IPS-18c (cell line): ENCODE data around the gene LYSMD3.
A peak's percentile ranks its signal among the peaks of the same experiment; 100 is the strongest.

Experiments
- H3K4me3 ChIP-seq: 2 replicates; pipeline ENCODE4 v1.7.0; 2013; ENCODE audit warnings: low read depth, mild to moderate bottlenecking, low read length, moderate library complexity; ENCODE audit not compliant: insufficient read depth
- H3K9me3 ChIP-seq: one replicate; pipeline ENCODE4 v1.6.1; 2013; ENCODE audit warnings: mild to moderate bottlenecking, low read length, moderate library complexity; ENCODE audit not compliant: control insufficient read depth, insufficient read depth

LYSMD3 gene

GRCh38 chr5:90551376-90551775 lies 22.0 kb upstream of the LYSMD3 start:
- no peak overlapping the region for H3K4me3 ChIP-seq
- H3K9me3 ChIP-seq, result no peaks in the 10 kb centered on the region

- no peak overlapping the region for H3K4me3 ChIP-seq
- H3K9me3 ChIP-seq, result no peaks in the 10 kb centered on the region
Observed at GRCh38 chr5:90550963-90551362, 21.6 kb upstream of the LYSMD3 start.

- no peaks in the 10 kb centered on the region for H3K9me3 ChIP-seq
- H3K4me3 ChIP-seq, result no peak overlapping the region
Observed at GRCh38 chr5:90549729-90550275, 20.4 kb upstream of the LYSMD3 start.

GRCh38 chr5:90549223-90549622 lies 19.8 kb upstream of the LYSMD3 start:
- no peak overlapping the region for H3K4me3 ChIP-seq
- no peaks in the 10 kb centered on the region for H3K9me3 ChIP-seq

DNA sequence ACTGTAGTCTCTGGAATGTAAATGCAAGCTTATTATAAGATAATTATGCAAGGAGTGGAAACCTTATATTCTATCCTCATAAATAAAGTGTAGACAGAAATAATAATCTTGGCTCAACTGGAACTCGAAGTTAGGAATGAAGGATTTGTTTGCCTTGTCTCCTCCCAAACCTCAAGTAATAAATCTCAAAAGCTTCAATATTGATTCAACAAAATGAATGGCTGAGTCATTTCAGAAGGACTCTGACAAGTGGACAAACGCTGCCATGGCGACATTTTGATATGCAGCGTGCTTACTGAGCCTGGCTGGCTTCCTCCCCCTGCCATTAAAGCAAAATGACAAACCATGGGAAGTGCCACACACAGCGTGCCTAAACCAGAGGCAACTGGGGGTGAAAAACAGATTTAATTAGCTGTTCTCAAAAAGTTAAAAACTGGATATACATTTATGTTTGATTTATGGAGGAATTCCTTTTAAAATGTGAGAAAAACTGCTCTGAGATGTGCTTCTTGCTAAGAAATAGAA lies 18.7 kb upstream of the LYSMD3 start:
- Histone ChIP-seq H3K9me3 (no peaks in the 10 kb centered on the region), H3K4me3 (no peak overlapping the region)

DNA sequence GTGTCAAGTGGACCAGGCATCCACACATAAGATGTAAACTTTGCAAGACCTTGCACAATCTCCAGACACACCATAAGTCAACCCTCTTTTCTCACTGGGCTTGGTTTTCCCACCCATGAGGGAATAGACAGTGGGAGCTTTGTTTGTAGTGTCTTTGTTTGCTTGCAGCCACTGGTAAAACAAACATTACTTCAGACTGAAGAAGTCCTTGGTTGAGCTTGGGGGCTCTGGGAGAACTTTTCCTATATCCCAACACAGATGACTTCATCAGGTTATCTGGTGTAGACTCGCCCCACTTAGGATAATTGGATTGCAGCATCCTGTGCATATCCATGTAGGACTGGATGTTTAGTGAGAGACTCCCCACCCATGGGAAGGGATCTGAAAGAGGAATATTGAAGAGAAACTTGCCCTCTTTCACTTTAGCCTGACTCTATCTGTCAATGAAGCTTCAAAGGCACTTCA lies 17.7 kb upstream of the LYSMD3 start:
- H3K9me3 ChIP-seq, result no peaks in the 10 kb centered on the region
- H3K4me3 ChIP-seq, result no peak overlapping the region

DNA sequence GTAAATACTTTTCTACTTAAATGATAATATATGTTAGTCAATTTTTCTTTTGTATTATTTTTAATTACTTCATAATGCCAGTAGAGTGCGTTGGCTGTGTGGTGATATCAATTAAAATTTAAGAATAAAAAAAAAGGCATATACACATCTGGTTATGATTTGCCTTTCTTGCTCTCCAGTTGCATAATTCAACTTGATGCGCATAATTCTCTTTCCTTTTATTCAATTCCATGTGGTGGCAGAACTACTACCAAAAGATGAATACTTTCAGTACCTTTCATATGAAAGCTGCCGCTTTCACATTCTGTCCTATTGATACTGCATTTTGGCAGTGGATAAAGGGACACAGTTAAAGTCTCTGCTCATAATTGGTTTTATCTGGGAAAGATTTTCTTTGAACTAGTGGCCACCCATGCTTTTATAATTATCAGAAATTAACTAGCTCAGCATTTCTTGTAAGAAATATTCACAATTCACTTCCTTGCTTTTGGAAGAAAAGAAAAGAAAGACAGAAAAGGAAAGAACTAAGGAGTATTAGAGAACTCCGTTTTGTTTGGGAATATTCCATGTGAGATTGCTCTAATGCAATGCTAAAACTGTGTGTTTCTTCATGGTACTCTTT lies 16.9 kb upstream of the LYSMD3 start:
- H3K9me3 ChIP-seq, result no peaks in the 10 kb centered on the region
- no peak overlapping the region for H3K4me3 ChIP-seq

GRCh38 chr5:90545511-90545910 lies 16.1 kb upstream of the LYSMD3 start:
- no peak overlapping the region for H3K4me3 ChIP-seq

DNA sequence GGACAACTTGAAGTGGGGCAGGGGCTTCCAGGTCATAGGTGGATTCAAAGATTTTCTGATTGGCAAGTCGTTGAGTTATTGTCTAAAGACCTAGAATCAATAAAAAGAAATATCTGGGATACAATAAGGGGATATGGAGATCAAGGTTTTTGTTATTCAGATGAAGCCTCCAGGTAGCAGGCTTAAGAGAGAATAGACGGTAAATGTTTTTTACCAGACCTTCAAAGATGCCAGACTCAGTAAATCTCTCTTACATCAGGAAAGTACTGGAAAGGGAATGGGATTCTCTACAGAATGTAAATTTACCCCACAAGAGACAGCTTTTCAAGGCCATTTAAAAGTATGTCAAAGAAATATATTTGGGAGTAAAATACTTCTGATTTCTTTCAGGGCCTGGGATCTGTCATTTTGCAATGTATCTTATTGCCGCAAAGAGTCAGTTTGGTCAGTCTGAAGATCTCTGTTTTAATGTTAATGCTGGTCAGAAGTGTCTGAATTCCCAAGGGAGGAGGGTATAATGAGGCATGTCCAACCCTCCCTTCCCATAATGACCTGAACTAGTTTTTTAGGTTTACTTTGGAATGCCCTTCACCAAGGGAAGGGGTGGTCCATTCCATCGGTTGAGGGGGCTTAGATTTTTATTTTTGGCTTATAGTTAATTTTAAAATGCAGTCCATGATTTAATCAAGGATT lies 13.6 kb upstream of the LYSMD3 start:
- Histone ChIP-seq H3K4me3 (no peak overlapping the region), H3K9me3 (no peaks in the 10 kb centered on the region)

More at GRCh38 chr5:90545511-90545910, 16.1 kb upstream of the LYSMD3 start:
- H3K9me3 ChIP-seq, result no peaks in the 10 kb centered on the region

DNA sequence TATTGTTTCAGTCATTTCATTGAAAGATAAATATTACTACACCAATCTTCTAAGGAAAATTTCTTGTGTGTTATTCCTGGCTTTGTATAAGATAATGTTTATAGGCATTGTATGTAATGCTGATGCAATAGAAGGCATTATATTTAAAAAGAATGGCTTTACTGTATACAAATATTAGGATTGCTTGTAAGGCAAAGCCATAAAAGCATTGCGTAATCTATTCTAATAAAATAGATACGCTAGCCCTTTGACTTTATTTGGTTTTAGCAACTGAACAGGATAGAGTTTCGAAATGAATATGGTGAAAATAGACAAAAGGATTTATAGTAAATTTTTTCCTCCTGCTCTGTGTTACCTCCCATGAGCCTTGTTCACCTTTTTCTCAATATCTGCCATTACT lies 5.5 kb upstream of the LYSMD3 start:
- no peaks in the 10 kb centered on the region for H3K9me3 ChIP-seq

DNA sequence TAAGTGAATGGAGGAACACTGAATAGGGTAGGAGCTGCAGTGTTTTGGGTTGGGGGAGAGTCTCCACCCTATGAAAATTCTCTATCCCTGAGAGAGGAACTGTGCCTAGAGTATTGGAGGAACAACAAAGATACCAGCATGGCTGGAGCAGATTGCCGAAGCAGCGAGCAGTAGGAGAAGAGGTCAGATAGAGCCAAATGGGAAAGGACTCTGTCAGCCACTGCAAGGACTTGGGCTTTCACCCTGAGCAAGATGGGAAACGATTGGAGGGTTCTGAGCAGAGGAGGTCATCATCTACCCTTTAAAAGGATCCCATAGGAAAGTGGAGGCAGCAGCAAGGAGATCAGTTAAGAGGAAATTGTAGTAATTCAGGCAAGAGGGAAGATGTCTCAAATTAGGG lies 4.4 kb upstream of the LYSMD3 start:
- Histone ChIP-seq H3K4me3 (no peak overlapping the region), H3K9me3 (no peaks in the 10 kb centered on the region)

More for the DNA sequence above, 5.5 kb upstream of the LYSMD3 start:
- no peak overlapping the region for H3K4me3 ChIP-seq

GRCh38 chr5:90530736-90531487 lies 1.5 kb upstream of the LYSMD3 start:
- no peaks in the 10 kb centered on the region for H3K9me3 ChIP-seq
- H3K4me3 ChIP-seq, result no peak overlapping the region

DNA sequence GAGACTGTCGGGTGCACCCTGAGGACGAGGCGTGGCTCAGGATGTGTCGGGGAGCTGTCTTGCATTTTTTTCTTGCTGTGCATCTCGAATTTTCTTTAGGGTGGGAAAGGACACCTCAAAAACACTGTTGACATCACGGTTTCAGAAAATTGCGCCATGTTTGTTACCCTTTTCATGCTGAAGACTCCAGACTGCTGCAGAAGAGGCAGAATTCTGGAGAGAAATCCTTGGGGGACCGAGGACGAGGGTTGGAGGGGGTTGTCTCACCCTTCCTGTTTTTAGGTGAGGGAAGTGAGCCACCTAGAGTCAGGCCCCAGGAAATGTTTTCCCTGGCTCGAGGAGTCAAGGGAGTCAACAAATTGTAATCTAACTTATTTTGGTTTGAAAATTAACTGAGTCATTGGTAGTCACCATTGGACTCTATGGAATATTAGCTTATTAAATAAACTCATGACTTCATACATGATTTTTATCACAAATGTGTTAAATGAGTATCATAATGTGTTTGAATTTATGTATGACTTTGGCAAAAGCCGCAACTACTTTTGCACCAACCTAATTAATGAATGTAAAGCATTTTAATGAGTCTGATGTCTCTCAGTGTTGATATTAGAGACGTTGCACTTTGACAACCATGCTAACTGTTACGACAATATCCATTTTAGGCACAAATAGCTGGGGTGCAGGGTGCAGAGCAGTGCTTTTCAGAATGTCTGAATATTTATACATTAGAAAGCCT lies 724 bp upstream of the LYSMD3 start:
- Histone ChIP-seq H3K9me3 (no peaks in the 10 kb centered on the region), H3K4me3 (peak overlapping the region; percentile 90)

GRCh38 chr5:90528601-90529193 lies 687 bp downstream of the LYSMD3 start:
- H3K9me3 ChIP-seq, result no peaks in the 10 kb centered on the region

GRCh38 chr5:90519081-90519480 lies 10.3 kb downstream of the LYSMD3 start:
- Histone ChIP-seq H3K4me3 (no peak overlapping the region), H3K9me3 (no peaks in the 10 kb centered on the region)

More at GRCh38 chr5:90528601-90529193, 687 bp downstream of the LYSMD3 start:
- H3K4me3 ChIP-seq, result peak overlapping the region; percentile 90

GRCh38 chr5:90518661-90519060 lies 10.7 kb downstream of the LYSMD3 start:
- H3K9me3 ChIP-seq, result no peaks in the 10 kb centered on the region
- no peak overlapping the region for H3K4me3 ChIP-seq

DNA sequence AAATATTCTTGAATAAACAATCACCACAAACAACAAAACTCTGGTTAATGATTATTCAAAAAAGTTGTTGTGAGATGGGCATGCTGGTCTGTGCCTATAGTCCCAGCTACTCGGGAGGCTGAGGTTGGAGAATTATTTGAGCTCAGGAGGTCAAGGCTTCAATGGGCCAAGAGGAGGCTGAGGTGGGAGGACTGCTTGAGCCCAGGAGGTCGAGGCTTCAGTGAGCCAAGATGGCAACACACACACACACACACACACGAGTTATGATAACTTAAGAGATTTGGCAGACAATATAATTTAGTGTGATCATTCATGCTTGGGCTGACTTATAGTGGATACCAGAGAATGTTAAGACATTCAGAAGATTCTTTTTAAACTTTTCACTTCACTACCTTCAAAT lies 14.9 kb downstream of the LYSMD3 start:
- H3K9me3 ChIP-seq, result no peaks in the 10 kb centered on the region

More for the DNA sequence above, 14.9 kb downstream of the LYSMD3 start:
- H3K4me3 ChIP-seq, result no peak overlapping the region
